Stimulated activated CD4-positive, alpha-beta T cell treated with anti-CD3 and anti-CD28 coated beads, TNF-alpha, amount 100 ng/mL, for 48 hours (primary cell): ENCODE measurements around the gene EPGN.
"Not testable (repeated sequence)": the region's sequence is repeated elsewhere in the genome, so short reads cannot be mapped to it uniquely, and the experiment has no call there.

Experiments used
- DNase-seq, 3 donors: peaks; one replicate each; pipeline ENCODE4 v3.0.0-alpha.2; 2020; ENCODE audit warnings: low read depth in 3 of 3

Gene EPGN

GRCh38 chr4:74338792-74339333, 30.6 kb downstream of the EPGN start:
- DNase-seq, result no peak

- DNase-seq, result no peak
Measured at GRCh38 chr4:74339501-74339900, 31.2 kb downstream of the EPGN start.

- not testable (repeated sequence) for DNase-seq
Measured at GRCh38 chr4:74340421-74340820, 32.2 kb downstream of the EPGN start.

GRCh38 chr4:74344031-74344430, 35.8 kb downstream of the EPGN start:
- no peak for DNase-seq

- no peak for DNase-seq
Measured at GRCh38 chr4:74353858-74354257, 45.6 kb downstream of the EPGN start.

- no peak for DNase-seq
Measured at GRCh38 chr4:74357965-74358364, 49.7 kb downstream of the EPGN start.

GRCh38 chr4:74361671-74362070, 53.4 kb downstream of the EPGN start:
- DNase-seq, result no peak

GRCh38 chr4:74362347-74362746, 54.1 kb downstream of the EPGN start:
- DNase-seq, result no peak

GRCh38 chr4:74364256-74364651, 56.0 kb downstream of the EPGN start:
- no peak for DNase-seq

- DNase-seq, result peak in 1 of 3 donors; percentile 3
Measured at GRCh38 chr4:74364652-74365491, 56.6 kb downstream of the EPGN start, which contains the start of gene EREG. Gene EREG, plus strand, starts transcription at chr4:74365145. Its CDS starts 164 bp downstream, at chr4:74365309.

GRCh38 chr4:74365761-74366160, 57.5 kb downstream of the EPGN start:
- no peak for DNase-seq
